ENCODE data around the gene UTS2. TPM values are rescaled to one million over a fixed set of nuclear protein-coding genes. Genes with fewer than 3 reads are reported as not detected.

Gene UTS2
- total RNA-seq, 4 donors from 2014 or later: not detected

GRCh38 chr1:7833035-7833434, 19.8 kb downstream of the UTS2 start:
- Histone ChIP-seq H3K27me3 (no peaks in the 10 kb centered on the region), H3K36me3 (peaks cover 0 to 34% (median 11%) of the 10 kb centered on the region in 4 donors), H3K4me1 (peaks cover 0 to 5% (median 0%) of the 10 kb centered on the region in 4 donors), H3K4me3 (no peak overlapping the region), H3K9me3 (no peaks in the 10 kb centered on the region), H3K27ac (no peak overlapping the region)
- no peak for DNase-seq
- intact Hi-C loops (cut with DNase I; ENCODE audit: low total_unique reads) (no loop called here), in situ Hi-C loops (cut with MboI; ENCODE audit: low pct_ligation_motif_present in 1 of 4, low pct_unique_long_range_greater_than_20kb in 1 of 4, low sequenced_read_pairs in 3 of 4) (no loop called here)
- TF ChIP-seq EP300 (IDR thresholded peaks at IDR 0.05; ENCODE audit: low read depth) (no peak), POLR2AphosphoS5 (IDR thresholded peaks at IDR 0.05) (no peak), CTCF (IDR thresholded peaks at IDR 0.05) (no peak), POLR2A (IDR thresholded peaks at IDR 0.05) (no peak)

- no peak for DNase-seq
- Histone ChIP-seq H3K27me3 (no peaks in the 10 kb centered on the region), H3K4me1 (peaks cover 0 to 6% (median 2%) of the 10 kb centered on the region in 4 donors), H3K9me3 (no peaks in the 10 kb centered on the region), H3K36me3 (peaks cover 0 to 19% (median 9%) of the 10 kb centered on the region in 4 donors), H3K4me3 (no peak overlapping the region), H3K27ac (no peak overlapping the region)
- intact Hi-C loops (cut with DNase I; ENCODE audit: low total_unique reads): no loop called here
- in situ Hi-C loops (cut with MboI; ENCODE audit: low pct_ligation_motif_present in 1 of 4, low pct_unique_long_range_greater_than_20kb in 1 of 4, low sequenced_read_pairs in 3 of 4): no loop called here
- no peak for TF ChIP-seq POLR2AphosphoS5 (IDR thresholded peaks at IDR 0.05)
- no peak for TF ChIP-seq POLR2A (IDR thresholded peaks at IDR 0.05)
- TF ChIP-seq CTCF (IDR thresholded peaks at IDR 0.05): no peak
- TF ChIP-seq EP300 (IDR thresholded peaks at IDR 0.05; ENCODE audit: low read depth): no peak
- 75 to 79% methylated on average over 3 of the region's 3 CpGs for WGBS, 2 donors (ENCODE audit: low coverage in 1 of 2)
Observed at GRCh38 chr1:7831458-7831857, 21.4 kb downstream of the UTS2 start.

- H3K4me1 ChIP-seq: peaks cover 0 to 6% (median 2%) of the 10 kb centered on the region in 4 donors
- TF ChIP-seq EP300 (IDR thresholded peaks at IDR 0.05; ENCODE audit: low read depth): no peak
- no peak for TF ChIP-seq POLR2AphosphoS5 (IDR thresholded peaks at IDR 0.05)
- TF ChIP-seq CTCF (IDR thresholded peaks at IDR 0.05): no peak
- no peak for TF ChIP-seq POLR2A (IDR thresholded peaks at IDR 0.05)
- H3K27ac ChIP-seq: peak overlapping the region in 2 of 4 donors; percentile 16 to 53
- no peak for DNase-seq
- peaks cover 0 to 19% (median 5%) of the 10 kb centered on the region in 4 donors for H3K36me3 ChIP-seq
- no peaks in the 10 kb centered on the region for H3K9me3 ChIP-seq
- WGBS, 2 donors (ENCODE audit: low coverage in 1 of 2): 87% methylated on average over 39 of the region's 39 CpGs; no CpG with 5 or more reads in 1 of the 2 donors
- peak overlapping the region in 3 of 4 donors; percentile 20 to 33 (median 32) for H3K4me3 ChIP-seq
- in situ Hi-C loops (cut with MboI; ENCODE audit: low pct_ligation_motif_present in 1 of 4, low pct_unique_long_range_greater_than_20kb in 1 of 4, low sequenced_read_pairs in 3 of 4): no loop called here
- intact Hi-C loops (cut with DNase I; ENCODE audit: low total_unique reads): no loop called here
- H3K27me3 ChIP-seq: no peaks in the 10 kb centered on the region
Observed at GRCh38 chr1:7827126-7827955, 25.5 kb downstream of the UTS2 start.

GRCh38 chr1:7826363-7826762, 26.5 kb downstream of the UTS2 start:
- Histone ChIP-seq H3K4me1 (peaks cover 0 to 6% (median 2%) of the 10 kb centered on the region in 4 donors), H3K4me3 (peak overlapping the region in 3 of 4 donors; percentile 20 to 33 (median 32)), H3K9me3 (no peaks in the 10 kb centered on the region), H3K36me3 (peaks cover 0 to 22% (median 5%) of the 10 kb centered on the region in 4 donors), H3K27ac (no peak overlapping the region), H3K27me3 (no peaks in the 10 kb centered on the region)
- no peak for DNase-seq
- in situ Hi-C loops (cut with MboI; ENCODE audit: low pct_ligation_motif_present in 1 of 4, low pct_unique_long_range_greater_than_20kb in 1 of 4, low sequenced_read_pairs in 3 of 4) (no loop called here), intact Hi-C loops (cut with DNase I; ENCODE audit: low total_unique reads) (no loop called here)
- TF ChIP-seq CTCF (IDR thresholded peaks at IDR 0.05) (no peak), EP300 (IDR thresholded peaks at IDR 0.05; ENCODE audit: low read depth) (no peak), POLR2AphosphoS5 (IDR thresholded peaks at IDR 0.05) (no peak), POLR2A (IDR thresholded peaks at IDR 0.05) (no peak)
- WGBS, 2 donors (ENCODE audit: low coverage in 1 of 2): 56 to 77% methylated on average over 2 to 7 of the region's 7 CpGs
